ENCODE results near the gene PPP1R14C. TPM values are rescaled to one million over a fixed set of nuclear protein-coding genes. Genes with fewer than 3 reads are reported as not detected.
A peak's percentile ranks its signal among the peaks of the same experiment; 100 is the strongest.

Gene PPP1R14C
- total RNA-seq, 4 donors from 2014 or later = 2.1 to 2.9 TPM; not detected in 2

DNA sequence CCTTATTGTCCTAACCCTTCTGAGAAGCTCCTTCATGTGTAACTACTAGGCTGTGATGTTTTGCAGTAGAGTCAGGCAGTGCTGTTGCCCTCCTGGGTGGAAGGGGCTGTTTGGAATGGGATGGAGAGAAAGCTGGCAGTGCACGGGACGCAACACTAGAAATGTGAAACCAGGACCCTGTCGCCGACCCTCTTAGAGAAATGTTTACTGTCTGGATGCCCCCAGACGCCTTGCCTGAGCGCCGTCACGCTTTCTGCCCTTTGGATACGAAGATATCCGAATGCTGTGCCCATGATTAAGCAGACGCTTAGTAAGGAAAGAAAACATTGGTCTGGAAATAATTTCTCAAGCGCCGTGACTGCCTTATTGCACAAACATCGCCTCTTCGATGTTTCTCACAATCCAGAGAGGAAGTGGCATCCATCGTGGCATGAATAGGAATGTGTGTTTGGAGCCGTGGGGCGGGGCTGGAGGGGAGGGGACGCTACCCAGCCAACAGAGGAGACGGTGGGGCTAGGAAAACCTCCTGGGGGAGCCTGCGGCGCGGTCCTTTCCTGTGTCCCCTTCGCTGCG, 661 bp upstream of the PPP1R14C start:
- DNase-seq = no peak
- Histone ChIP-seq H3K4me3 (peak overlapping the region; percentile 9 to 30), H3K36me3 (no peaks in the 10 kb centered on the region), H3K27ac (no peak overlapping the region), H3K9me3 (no peaks in the 10 kb centered on the region), H3K4me1 (peaks cover 0 to 16% of the 10 kb centered on the region in 2 donors), H3K27me3 (peaks cover 5 to 15% of the 10 kb centered on the region in 2 donors)
- TF ChIP-seq, protein P1, sequence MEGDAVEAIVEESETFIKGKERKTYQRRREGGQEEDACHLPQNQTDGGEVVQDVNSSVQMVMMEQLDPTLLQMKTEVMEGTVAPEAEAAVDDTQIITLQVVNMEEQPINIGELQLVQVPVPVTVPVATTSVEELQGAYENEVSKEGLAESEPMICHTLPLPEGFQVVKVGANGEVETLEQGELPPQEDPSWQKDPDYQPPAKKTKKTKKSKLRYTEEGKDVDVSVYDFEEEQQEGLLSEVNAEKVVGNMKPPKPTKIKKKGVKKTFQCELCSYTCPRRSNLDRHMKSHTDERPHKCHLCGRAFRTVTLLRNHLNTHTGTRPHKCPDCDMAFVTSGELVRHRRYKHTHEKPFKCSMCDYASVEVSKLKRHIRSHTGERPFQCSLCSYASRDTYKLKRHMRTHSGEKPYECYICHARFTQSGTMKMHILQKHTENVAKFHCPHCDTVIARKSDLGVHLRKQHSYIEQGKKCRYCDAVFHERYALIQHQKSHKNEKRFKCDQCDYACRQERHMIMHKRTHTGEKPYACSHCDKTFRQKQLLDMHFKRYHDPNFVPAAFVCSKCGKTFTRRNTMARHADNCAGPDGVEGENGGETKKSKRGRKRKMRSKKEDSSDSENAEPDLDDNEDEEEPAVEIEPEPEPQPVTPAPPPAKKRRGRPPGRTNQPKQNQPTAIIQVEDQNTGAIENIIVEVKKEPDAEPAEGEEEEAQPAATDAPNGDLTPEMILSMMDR (IDR thresholded peaks at IDR 0.05) = no peak
- TF ChIP-seq POLR2A (IDR thresholded peaks at IDR 0.05) = no peak
- intact Hi-C loops (cut with DNase I; ENCODE audit: low total_unique reads) = no loop called here

DNA sequence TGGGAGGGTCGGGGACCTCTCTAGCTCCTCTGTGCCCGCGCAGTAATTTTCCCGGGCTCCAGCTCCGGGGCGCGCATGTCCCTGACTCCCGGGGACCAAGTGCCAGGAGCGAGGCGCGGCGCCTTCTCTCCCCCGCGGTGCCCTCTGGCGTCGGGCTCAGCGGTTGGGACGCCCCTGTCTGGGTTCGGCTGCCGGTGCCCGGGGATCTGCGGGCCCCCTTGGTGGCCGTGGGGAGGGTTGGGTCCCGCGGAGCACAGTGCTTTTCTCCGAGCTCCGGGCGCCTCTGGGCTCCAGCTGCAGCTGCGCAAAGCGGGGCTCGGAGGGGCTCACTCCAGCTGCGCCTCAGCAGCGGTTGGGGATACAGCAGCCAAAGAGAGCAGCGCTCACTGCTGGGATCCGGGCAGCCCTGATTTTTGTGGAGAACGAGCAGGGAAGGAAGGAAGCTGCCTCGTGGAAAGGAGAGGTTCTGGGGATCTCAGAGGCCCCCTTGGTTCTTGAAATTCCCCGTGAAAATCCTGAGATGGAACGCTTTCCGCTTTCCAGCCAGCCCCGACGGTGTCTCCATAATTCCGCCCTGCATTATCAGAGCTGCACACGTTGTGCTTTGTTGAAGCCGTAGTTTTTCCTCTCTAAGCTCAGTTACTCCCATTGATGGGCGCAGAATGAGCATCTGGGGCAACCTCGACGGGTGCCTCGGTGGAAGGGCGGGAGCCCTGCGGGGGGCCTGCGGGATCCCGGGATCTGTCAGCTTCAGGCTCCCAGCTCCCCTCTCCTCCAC, 861 bp downstream of the PPP1R14C start:
- intact Hi-C loops (cut with DNase I; ENCODE audit: low total_unique reads) = no loop called here
- peak overlapping the region; percentile 2 to 30 for H3K4me3 ChIP-seq
- H3K27me3 ChIP-seq = peaks cover 5 to 15% of the 10 kb centered on the region in 2 donors
- TF ChIP-seq POLR2A (IDR thresholded peaks at IDR 0.05) = no peak
- TF ChIP-seq, protein P1 (IDR thresholded peaks at IDR 0.05) = no peak
- no peaks in the 10 kb centered on the region for H3K36me3 ChIP-seq
- no peak overlapping the region for H3K27ac ChIP-seq
- DNase-seq = no peak
- H3K9me3 ChIP-seq = no peaks in the 10 kb centered on the region
- peaks cover 0 to 16% of the 10 kb centered on the region in 2 donors for H3K4me1 ChIP-seq

DNA sequence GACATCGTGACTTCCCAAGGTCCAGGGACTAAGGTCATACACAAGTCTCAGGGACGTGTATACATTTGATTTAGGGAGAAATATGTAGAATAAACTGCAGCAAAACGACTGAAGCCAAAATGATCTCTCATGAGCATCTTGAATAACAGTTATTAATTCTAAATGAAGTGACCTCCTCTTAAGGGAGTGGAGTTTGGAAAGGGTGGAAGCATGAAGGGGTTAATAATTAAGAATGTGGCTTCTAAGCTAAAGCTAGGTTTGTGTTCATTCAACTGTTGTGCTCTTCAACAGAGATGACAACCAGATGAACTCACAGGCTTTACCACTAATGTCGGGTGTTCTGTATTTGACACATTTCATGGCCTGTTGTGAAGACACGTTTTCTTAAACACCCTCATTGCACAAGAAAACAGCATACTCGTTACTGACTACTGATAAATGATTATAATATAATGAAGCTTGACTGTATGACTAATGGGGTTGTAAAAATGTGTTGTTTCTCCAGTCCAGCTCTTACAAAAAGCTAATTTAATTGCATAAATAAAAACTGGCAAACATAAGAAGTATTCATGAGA, 1.5 kb downstream of the PPP1R14C start:
- Histone ChIP-seq H3K9me3 (no peaks in the 10 kb centered on the region), H3K4me3 (no peak overlapping the region), H3K27me3 (peaks cover 5 to 15% of the 10 kb centered on the region in 2 donors), H3K27ac (no peak overlapping the region), H3K36me3 (no peaks in the 10 kb centered on the region), H3K4me1 (peaks cover 0 to 16% of the 10 kb centered on the region in 2 donors)
- TF ChIP-seq, protein P1 (IDR thresholded peaks at IDR 0.05) = no peak
- TF ChIP-seq POLR2A (IDR thresholded peaks at IDR 0.05) = no peak
- intact Hi-C loops (cut with DNase I; ENCODE audit: low total_unique reads) = no loop called here
- no peak for DNase-seq

DNA sequence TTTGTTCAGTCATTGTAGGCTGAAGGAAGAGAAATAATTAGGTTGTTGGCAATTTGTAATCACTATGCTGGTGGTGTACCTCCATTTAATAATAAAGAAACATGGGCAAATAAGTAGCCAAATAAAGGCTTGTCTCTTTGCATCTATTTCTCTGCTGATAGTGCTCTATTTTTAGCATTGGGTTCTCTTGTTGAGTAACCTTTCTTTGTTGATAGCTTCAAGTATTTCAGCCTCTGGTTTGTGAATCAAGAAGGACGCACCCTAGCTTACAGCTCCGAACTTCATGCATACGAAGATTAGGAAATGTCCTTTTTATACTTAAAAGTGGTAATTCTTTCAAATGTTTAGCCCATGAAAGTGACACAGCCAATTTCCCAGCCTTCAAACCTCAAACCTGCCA, 2.6 kb downstream of the PPP1R14C start:
- H3K36me3 ChIP-seq = no peaks in the 10 kb centered on the region
- intact Hi-C loops (cut with DNase I; ENCODE audit: low total_unique reads) = no loop called here
- peaks cover 0 to 16% of the 10 kb centered on the region in 2 donors for H3K4me1 ChIP-seq

More for the DNA sequence above, 2.6 kb downstream of the PPP1R14C start:
- TF ChIP-seq POLR2A (IDR thresholded peaks at IDR 0.05) = no peak
- TF ChIP-seq, protein P1 (IDR thresholded peaks at IDR 0.05) = no peak
- no peak for DNase-seq
- Histone ChIP-seq H3K27ac (no peak overlapping the region), H3K27me3 (peaks cover 5 to 15% of the 10 kb centered on the region in 2 donors), H3K9me3 (no peaks in the 10 kb centered on the region), H3K4me3 (no peak overlapping the region)

All from uterus (tissue), 4 donors.